ENCODE data around the gene RNASEH1.

The RNASEH1 gene

GRCh38 chr2:3558205-3559014 is at the start of gene RNASEH1:
TSS of gene RNASEH1 (minus strand) at chr2:3558333. CDS start at chr2:3558260, 73 bp downstream.
- DNase-seq, result peak; percentile 93

GRCh38 chr2:3606370-3607201 is 48.5 kb upstream of the RNASEH1 start:
- DNase-seq, result no peak

GRCh38 chr2:3606028-3606369 is 47.9 kb upstream of the RNASEH1 start:
- no peak for DNase-seq

GRCh38 chr2:3604991-3605961 is 47.1 kb upstream of the RNASEH1 start:
- DNase-seq, result no peak

GRCh38 chr2:3604207-3604877 is 46.2 kb upstream of the RNASEH1 start:
- no peak for DNase-seq

GRCh38 chr2:3603536-3604206 is 45.5 kb upstream of the RNASEH1 start:
- DNase-seq, result no peak

- DNase-seq, result no peak
Observed at GRCh38 chr2:3602553-3603339, 44.6 kb upstream of the RNASEH1 start.

- DNase-seq, result no peak
Observed at GRCh38 chr2:3601561-3602271, 43.6 kb upstream of the RNASEH1 start.

- DNase-seq, result no peak
Observed at GRCh38 chr2:3600256-3600855, 42.2 kb upstream of the RNASEH1 start.

GRCh38 chr2:3598912-3599854 is 41.0 kb upstream of the RNASEH1 start:
- no peak for DNase-seq

- no peak for DNase-seq
Observed at GRCh38 chr2:3598197-3598910, 40.2 kb upstream of the RNASEH1 start.

- no peak for DNase-seq
Observed at GRCh38 chr2:3597567-3597966, 39.4 kb upstream of the RNASEH1 start.

- DNase-seq, result no peak
Observed at GRCh38 chr2:3596901-3597417, 38.8 kb upstream of the RNASEH1 start.

- DNase-seq, result no peak
Observed at GRCh38 chr2:3595985-3596384, 37.9 kb upstream of the RNASEH1 start.

GRCh38 chr2:3595404-3595803 is 37.3 kb upstream of the RNASEH1 start:
- no peak for DNase-seq

GRCh38 chr2:3594493-3595281 is 36.6 kb upstream of the RNASEH1 start, which contains the start of gene COLEC11:
TSS of gene COLEC11 (plus strand) at chr2:3595112. CDS start at chr2:3604341, 9,229 bp downstream.
- no peak for DNase-seq

GRCh38 chr2:3589086-3589485 is 31.0 kb upstream of the RNASEH1 start:
- DNase-seq, result no peak
